GM23338 (cell line): ENCODE data around the gene RECQL5.

Source experiments
- EZH2 ChIP-seq: fragments of 200-600 bp; sonication (generic); IDR thresholded peaks from one replicate; pipeline ENCODE4 v1.8.0; 2017; ENCODE audit warnings: antibody characterized with exemption, mild to moderate bottlenecking, low read depth; ENCODE audit not compliant: unreplicated experiment
- EZH2phosphoT487 ChIP-seq: fragments of 200-600 bp; sonication (generic); IDR thresholded peaks from one replicate; pipeline ENCODE4 v1.8.1; 2018; ENCODE audit warnings: antibody characterized with exemption; ENCODE audit not compliant: unreplicated experiment
- POLR2AphosphoS5 ChIP-seq: IDR thresholded peaks from 2 replicates; pipeline ENCODE4 v1.6.1; 2016; ENCODE audit warnings: antibody characterized with exemption, low read depth
- ZNF331 ChIP-seq: fragments of 250-450 bp; sonication (Bioruptor Pico); IDR thresholded peaks from 2 replicates; pipeline ENCODE4 v1.5.0; 2020; ENCODE audit warnings: low read depth, mild to moderate bottlenecking, moderate library complexity
- TF ChIP-seq, protein P1 (sequence below), 2 experiments: fragments of 200-600 bp in 1 of 2; sonication (generic) in 1 of 2; conservative IDR thresholded peaks; 2 replicates each; pipeline versions ENCODE4 v1.5.1 to v1.6.1; 2016 to 2017; ENCODE audit warnings: antibody characterized with exemption in 2 of 2, low read depth in 2 of 2, mild to moderate bottlenecking in 2 of 2, moderate library complexity in 1 of 2
- TF ChIP-seq, protein P2 (sequence below): IDR thresholded peaks from one replicate; pipeline ENCODE4 v1.6.1; 2018; ENCODE audit warnings: antibody characterized with exemption; ENCODE audit not compliant: unreplicated experiment

GRCh38 chr17:75590314-75590761, 76.6 kb downstream of the RECQL5 start:
- TF ChIP-seq, protein P1, sequence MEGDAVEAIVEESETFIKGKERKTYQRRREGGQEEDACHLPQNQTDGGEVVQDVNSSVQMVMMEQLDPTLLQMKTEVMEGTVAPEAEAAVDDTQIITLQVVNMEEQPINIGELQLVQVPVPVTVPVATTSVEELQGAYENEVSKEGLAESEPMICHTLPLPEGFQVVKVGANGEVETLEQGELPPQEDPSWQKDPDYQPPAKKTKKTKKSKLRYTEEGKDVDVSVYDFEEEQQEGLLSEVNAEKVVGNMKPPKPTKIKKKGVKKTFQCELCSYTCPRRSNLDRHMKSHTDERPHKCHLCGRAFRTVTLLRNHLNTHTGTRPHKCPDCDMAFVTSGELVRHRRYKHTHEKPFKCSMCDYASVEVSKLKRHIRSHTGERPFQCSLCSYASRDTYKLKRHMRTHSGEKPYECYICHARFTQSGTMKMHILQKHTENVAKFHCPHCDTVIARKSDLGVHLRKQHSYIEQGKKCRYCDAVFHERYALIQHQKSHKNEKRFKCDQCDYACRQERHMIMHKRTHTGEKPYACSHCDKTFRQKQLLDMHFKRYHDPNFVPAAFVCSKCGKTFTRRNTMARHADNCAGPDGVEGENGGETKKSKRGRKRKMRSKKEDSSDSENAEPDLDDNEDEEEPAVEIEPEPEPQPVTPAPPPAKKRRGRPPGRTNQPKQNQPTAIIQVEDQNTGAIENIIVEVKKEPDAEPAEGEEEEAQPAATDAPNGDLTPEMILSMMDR (conservative IDR thresholded peaks at IDR 0.05; ENCODE audit: low read depth in 2 of 2): no peak
- TF ChIP-seq, protein P2, sequence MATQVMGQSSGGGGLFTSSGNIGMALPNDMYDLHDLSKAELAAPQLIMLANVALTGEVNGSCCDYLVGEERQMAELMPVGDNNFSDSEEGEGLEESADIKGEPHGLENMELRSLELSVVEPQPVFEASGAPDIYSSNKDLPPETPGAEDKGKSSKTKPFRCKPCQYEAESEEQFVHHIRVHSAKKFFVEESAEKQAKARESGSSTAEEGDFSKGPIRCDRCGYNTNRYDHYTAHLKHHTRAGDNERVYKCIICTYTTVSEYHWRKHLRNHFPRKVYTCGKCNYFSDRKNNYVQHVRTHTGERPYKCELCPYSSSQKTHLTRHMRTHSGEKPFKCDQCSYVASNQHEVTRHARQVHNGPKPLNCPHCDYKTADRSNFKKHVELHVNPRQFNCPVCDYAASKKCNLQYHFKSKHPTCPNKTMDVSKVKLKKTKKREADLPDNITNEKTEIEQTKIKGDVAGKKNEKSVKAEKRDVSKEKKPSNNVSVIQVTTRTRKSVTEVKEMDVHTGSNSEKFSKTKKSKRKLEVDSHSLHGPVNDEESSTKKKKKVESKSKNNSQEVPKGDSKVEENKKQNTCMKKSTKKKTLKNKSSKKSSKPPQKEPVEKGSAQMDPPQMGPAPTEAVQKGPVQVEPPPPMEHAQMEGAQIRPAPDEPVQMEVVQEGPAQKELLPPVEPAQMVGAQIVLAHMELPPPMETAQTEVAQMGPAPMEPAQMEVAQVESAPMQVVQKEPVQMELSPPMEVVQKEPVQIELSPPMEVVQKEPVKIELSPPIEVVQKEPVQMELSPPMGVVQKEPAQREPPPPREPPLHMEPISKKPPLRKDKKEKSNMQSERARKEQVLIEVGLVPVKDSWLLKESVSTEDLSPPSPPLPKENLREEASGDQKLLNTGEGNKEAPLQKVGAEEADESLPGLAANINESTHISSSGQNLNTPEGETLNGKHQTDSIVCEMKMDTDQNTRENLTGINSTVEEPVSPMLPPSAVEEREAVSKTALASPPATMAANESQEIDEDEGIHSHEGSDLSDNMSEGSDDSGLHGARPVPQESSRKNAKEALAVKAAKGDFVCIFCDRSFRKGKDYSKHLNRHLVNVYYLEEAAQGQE: no peak
- no peak for TF ChIP-seq POLR2AphosphoS5
- TF ChIP-seq EZH2: no peak
- no peak for TF ChIP-seq EZH2phosphoT487
- TF ChIP-seq ZNF331 (CRISPR knock-in tag): no peak
